ENCODE measurements around the gene ATP5IF1. TPM values are rescaled to one million over a fixed set of nuclear protein-coding genes. Genes with fewer than 3 reads are reported as not detected.

Gene ATP5IF1
- total and polyA plus RNA-seq, 9 of the 15 experiments (the other 6 are each of a cell fraction or from before 2014, with no cell fraction given): 292 to 1,422 (median 388) TPM

- TF ChIP-seq TSHZ1 (CRISPR knock-in tag; IDR thresholded peaks at IDR 0.05) (peak; percentile 43; the same call in 1 of the 2 replicates), FIP1L1 (IDR thresholded peaks at IDR 0.05; ENCODE audit: low read depth, low read length, poor library complexity, severe bottlenecking) (no peak), ELK1 (CRISPR knock-in tag; IDR thresholded peaks at IDR 0.05) (no peak), RHOXF2B (CRISPR knock-in tag; conservative IDR thresholded peaks at IDR 0.05) (no peak), RBBP5 (IDR thresholded peaks at IDR 0.05; ENCODE audit: borderline replicate concordance, insufficient read depth, low read length, poor library complexity, severe bottlenecking) (no peak), KDM2B (CRISPR knock-in tag; IDR thresholded peaks at IDR 0.05) (no peak), TAF15 (IDR thresholded peaks at IDR 0.05; ENCODE audit: low read depth, low read length) (no peak), KLF6 (CRISPR knock-in tag; IDR thresholded peaks at IDR 0.05; ENCODE audit: borderline replicate concordance) (peak; percentile 76; the same call in 1 of the 2 replicates), ZNF224 (CRISPR knock-in tag; IDR thresholded peaks at IDR 0.05) (no peak), NR4A1 (CRISPR knock-in tag; IDR thresholded peaks at IDR 0.05) (no peak), NR4A1 (tag; IDR thresholded peaks at IDR 0.05) (no peak), ZC3H11A (IDR thresholded peaks at IDR 0.05; ENCODE audit: low read depth, low read length) (no peak), ZNF239 (CRISPR knock-in tag; IDR thresholded peaks at IDR 0.05) (no peak), MAFK (IDR thresholded peaks at IDR 0.05; ENCODE audit: low read length) (no peak), POLR2G (IDR thresholded peaks at IDR 0.05; ENCODE audit: low read depth, low read length) (no peak), ZNF212 (CRISPR knock-in tag; IDR thresholded peaks at IDR 0.05) (no peak)
- TF ChIP-seq, protein P1, sequence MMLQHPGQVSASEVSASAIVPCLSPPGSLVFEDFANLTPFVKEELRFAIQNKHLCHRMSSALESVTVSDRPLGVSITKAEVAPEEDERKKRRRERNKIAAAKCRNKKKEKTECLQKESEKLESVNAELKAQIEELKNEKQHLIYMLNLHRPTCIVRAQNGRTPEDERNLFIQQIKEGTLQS (IDR thresholded peaks at IDR 0.05): peak; percentile 98
- TF ChIP-seq, protein P1 (CRISPR knock-in tag; conservative IDR thresholded peaks at IDR 0.05): no peak
- TF ChIP-seq, protein P2, sequence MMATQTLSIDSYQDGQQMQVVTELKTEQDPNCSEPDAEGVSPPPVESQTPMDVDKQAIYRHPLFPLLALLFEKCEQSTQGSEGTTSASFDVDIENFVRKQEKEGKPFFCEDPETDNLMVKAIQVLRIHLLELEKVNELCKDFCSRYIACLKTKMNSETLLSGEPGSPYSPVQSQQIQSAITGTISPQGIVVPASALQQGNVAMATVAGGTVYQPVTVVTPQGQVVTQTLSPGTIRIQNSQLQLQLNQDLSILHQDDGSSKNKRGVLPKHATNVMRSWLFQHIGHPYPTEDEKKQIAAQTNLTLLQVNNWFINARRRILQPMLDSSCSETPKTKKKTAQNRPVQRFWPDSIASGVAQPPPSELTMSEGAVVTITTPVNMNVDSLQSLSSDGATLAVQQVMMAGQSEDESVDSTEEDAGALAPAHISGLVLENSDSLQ (IDR thresholded peaks at IDR 0.05): peak; percentile 70
- TF ChIP-seq, protein P3, sequence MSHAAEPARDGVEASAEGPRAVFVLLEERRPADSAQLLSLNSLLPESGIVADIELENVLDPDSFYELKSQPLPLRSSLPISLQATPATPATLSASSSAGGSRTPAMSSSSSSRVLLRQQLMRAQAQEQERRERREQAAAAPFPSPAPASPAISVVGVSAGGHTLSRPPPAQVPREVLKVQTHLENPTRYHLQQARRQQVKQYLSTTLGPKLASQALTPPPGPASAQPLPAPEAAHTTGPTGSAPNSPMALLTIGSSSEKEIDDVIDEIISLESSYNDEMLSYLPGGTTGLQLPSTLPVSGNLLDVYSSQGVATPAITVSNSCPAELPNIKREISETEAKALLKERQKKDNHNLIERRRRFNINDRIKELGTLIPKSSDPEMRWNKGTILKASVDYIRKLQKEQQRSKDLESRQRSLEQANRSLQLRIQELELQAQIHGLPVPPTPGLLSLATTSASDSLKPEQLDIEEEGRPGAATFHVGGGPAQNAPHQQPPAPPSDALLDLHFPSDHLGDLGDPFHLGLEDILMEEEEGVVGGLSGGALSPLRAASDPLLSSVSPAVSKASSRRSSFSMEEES (CRISPR knock-in tag; IDR thresholded peaks at IDR 0.05): no peak
Observed at GRCh38 chr1:28249013-28249865, 13.3 kb downstream of the ATP5IF1 start (continued).

Data from K562 (cell line).